Activated B cell treated with CpG ODN at 0.5 μM for 24 hours (primary cell): Measurements from ENCODE around the gene TTC12. TPM values are rescaled to one million over a fixed set of nuclear protein-coding genes. Genes with fewer than 3 reads are reported as not detected.

ENCODE experiments used
- ATAC-seq: fragments of 200-7000 bp; cut with Tn5 transposase; one replicate; pipeline ENCODE4 v1.10.0; 2021; ENCODE audit warnings: low read depth, mild to moderate bottlenecking, moderate library complexity
- CTCF ChIA-PET: fragments of 350-600 bp; sonication (Branson Sonifier 250); formaldehyde crosslinking; loops from one replicate; lab custom pipeline; 2021; ENCODE audit warnings: antibody characterized with exemption; lab: Charles Lee
- POLR2A ChIA-PET: fragments of 350-600 bp; sonication (Branson Sonifier 250); formaldehyde crosslinking; loops from one replicate; lab custom pipeline; 2021; ENCODE audit warnings: antibody characterized with exemption; lab: Charles Lee
- DNase-seq: peaks from one replicate; pipeline ENCODE4 v3.0.0; 2022
- H3K27ac Mint-ChIP-seq: one replicate; pipeline ENCODE4 v1.8.0; 2020; ENCODE audit warnings: mixed read lengths
- H3K27me3 Mint-ChIP-seq: one replicate; pipeline ENCODE4 v1.8.0; 2021; ENCODE audit warnings: mixed read lengths
- H3K36me3 Mint-ChIP-seq: one replicate; pipeline ENCODE4 v1.8.0; 2021; ENCODE audit warnings: low read depth, mixed read lengths
- H3K4me1 Mint-ChIP-seq: one replicate; pipeline ENCODE4 v1.8.0; 2021; ENCODE audit warnings: mixed read lengths
- H3K4me3 Mint-ChIP-seq: one replicate; pipeline ENCODE4 v1.8.0; 2020; ENCODE audit warnings: mild to moderate bottlenecking, mixed read lengths
- H3K9me3 Mint-ChIP-seq: one replicate; pipeline ENCODE4 v1.8.0; 2020; ENCODE audit warnings: mixed read lengths
- intact Hi-C: fragments of 100-400 bp; cut with micrococcal nuclease; formaldehyde crosslinking; loops from one replicate; pipeline ENCODE4 v1.15.1; 2024
- total RNA-seq: library from RNA; stranded (reverse); gene quantifications from 2 replicates; pipeline ENCODE4 v1.2.3, GENCODE V29; 2022
- TF ChIP-seq, protein P1 (sequence below): fragments of 200-600 bp; IDR thresholded peaks from one replicate; pipeline ENCODE4 v1.8.0; 2022; ENCODE audit warnings: antibody characterized with exemption, mild to moderate bottlenecking

TTC12 gene
- total RNA-seq, 1 donor from 2014 or later, result 25.2 TPM

- peaks cover 82% of the 10 kb centered on the region for H3K36me3 Mint-ChIP-seq
- ATAC-seq (no peak), DNase-seq (no peak)
- H3K4me1 Mint-ChIP-seq, result no peaks in the 10 kb centered on the region
- no peak overlapping the region for H3K4me3 Mint-ChIP-seq
- intact Hi-C loops, result no loop called here
- ChIA-PET CTCF (no interaction called here), POLR2A (no interaction called here)
- TF ChIP-seq, protein P1, sequence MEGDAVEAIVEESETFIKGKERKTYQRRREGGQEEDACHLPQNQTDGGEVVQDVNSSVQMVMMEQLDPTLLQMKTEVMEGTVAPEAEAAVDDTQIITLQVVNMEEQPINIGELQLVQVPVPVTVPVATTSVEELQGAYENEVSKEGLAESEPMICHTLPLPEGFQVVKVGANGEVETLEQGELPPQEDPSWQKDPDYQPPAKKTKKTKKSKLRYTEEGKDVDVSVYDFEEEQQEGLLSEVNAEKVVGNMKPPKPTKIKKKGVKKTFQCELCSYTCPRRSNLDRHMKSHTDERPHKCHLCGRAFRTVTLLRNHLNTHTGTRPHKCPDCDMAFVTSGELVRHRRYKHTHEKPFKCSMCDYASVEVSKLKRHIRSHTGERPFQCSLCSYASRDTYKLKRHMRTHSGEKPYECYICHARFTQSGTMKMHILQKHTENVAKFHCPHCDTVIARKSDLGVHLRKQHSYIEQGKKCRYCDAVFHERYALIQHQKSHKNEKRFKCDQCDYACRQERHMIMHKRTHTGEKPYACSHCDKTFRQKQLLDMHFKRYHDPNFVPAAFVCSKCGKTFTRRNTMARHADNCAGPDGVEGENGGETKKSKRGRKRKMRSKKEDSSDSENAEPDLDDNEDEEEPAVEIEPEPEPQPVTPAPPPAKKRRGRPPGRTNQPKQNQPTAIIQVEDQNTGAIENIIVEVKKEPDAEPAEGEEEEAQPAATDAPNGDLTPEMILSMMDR, result no peak
- no peak overlapping the region for H3K27ac Mint-ChIP-seq
- no peaks in the 10 kb centered on the region for H3K9me3 Mint-ChIP-seq
- H3K27me3 Mint-ChIP-seq, result no peaks in the 10 kb centered on the region
Measured at GRCh38 chr11:113341388-113342165, 27.2 kb downstream of the TTC12 start.

DNA sequence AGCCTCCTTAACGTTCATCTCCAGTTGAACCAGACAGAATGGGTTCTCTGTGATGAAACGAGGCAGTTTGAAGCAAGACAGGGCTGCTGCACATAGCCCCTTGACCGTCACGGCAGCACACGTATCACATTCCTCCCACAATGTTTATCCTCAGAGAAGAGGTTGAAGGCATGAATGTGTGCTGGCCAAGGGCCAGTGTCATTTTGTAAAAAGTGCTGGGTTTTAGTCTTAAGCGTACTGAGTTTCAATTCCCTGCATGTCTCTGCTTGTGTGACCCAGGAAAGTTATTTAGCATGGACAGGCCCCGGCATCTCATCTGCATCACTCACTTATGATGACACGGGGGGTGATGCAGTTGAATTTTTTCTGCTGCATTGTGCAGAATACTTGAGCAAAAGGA, 31.6 kb downstream of the TTC12 start:
- H3K4me1 Mint-ChIP-seq, result no peaks in the 10 kb centered on the region
- ATAC-seq (no peak), DNase-seq (no peak)
- H3K27ac Mint-ChIP-seq, result no peak overlapping the region
- TF ChIP-seq, protein P1, result no peak
- H3K36me3 Mint-ChIP-seq, result peaks cover 75% of the 10 kb centered on the region
- intact Hi-C loops, result no loop called here
- no peak overlapping the region for H3K4me3 Mint-ChIP-seq
- no peaks in the 10 kb centered on the region for H3K9me3 Mint-ChIP-seq
- POLR2A ChIA-PET, result no interaction called here
- CTCF ChIA-PET, result no interaction called here
- H3K27me3 Mint-ChIP-seq, result no peaks in the 10 kb centered on the region

DNA sequence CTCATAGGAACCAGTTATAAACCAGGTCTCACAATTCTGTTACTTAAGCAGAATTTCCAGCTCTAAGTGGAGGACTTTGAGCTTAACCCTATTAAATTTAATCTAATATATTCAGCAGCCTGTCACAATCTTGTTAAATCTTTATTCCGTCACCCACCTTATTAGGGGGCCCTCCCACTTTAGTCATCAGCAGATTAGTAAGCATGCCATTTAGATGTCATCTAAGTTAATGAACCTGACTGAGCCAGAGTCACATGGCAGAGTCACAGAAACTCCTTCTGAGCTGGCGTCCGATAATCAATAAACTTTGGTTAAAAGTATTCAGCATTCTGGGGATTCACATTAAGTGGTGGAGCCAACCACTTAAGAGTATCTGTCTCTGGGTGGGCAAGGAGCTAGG, 35.1 kb downstream of the TTC12 start:
- Mint-ChIP-seq H3K9me3 (peaks cover 5% of the 10 kb centered on the region), H3K4me1 (no peaks in the 10 kb centered on the region), H3K36me3 (peaks cover 72% of the 10 kb centered on the region), H3K27me3 (no peaks in the 10 kb centered on the region), H3K27ac (no peak overlapping the region), H3K4me3 (no peak overlapping the region)
- DNase-seq, result no peak
- intact Hi-C loops, result no loop called here
- TF ChIP-seq, protein P1, result no peak
- ChIA-PET POLR2A (no interaction called here), CTCF (no interaction called here)
- ATAC-seq, result no peak

GRCh38 chr11:113350336-113351067, 36.1 kb downstream of the TTC12 start:
- ChIA-PET CTCF (no interaction called here), POLR2A (no interaction called here)
- no peak overlapping the region for H3K27ac Mint-ChIP-seq
- H3K9me3 Mint-ChIP-seq, result peaks cover 14% of the 10 kb centered on the region
- TF ChIP-seq, protein P1, result no peak
- intact Hi-C loops, result no loop called here
- ATAC-seq (no peak), DNase-seq (no peak)
- H3K27me3 Mint-ChIP-seq, result no peaks in the 10 kb centered on the region
- no peaks in the 10 kb centered on the region for H3K4me1 Mint-ChIP-seq
- H3K36me3 Mint-ChIP-seq, result peaks cover 78% of the 10 kb centered on the region
- H3K4me3 Mint-ChIP-seq, result no peak overlapping the region

- Mint-ChIP-seq H3K27ac (no peak overlapping the region), H3K36me3 (peaks cover 80% of the 10 kb centered on the region), H3K4me1 (no peaks in the 10 kb centered on the region), H3K4me3 (no peak overlapping the region), H3K27me3 (no peaks in the 10 kb centered on the region), H3K9me3 (peaks cover 20% of the 10 kb centered on the region)
- TF ChIP-seq, protein P1, result no peak
- no peak for ATAC-seq
- intact Hi-C loops, result no loop called here
- no peak for DNase-seq
- ChIA-PET POLR2A (no interaction called here), CTCF (no interaction called here)
Measured at GRCh38 chr11:113351068-113351450, 36.7 kb downstream of the TTC12 start.
